Measurements from ENCODE around the gene CNTNAP5.

Gene CNTNAP5

GRCh38 chr2:124708661-124709060 lies 683.6 kb downstream of the CNTNAP5 start:
- no peak for FAIRE-seq

- no peak for FAIRE-seq
These were observed 688.9 kb downstream of the CNTNAP5 start for GRCh38 chr2:124713969-124714368.

- no peak for FAIRE-seq
These were observed 700.1 kb downstream of the CNTNAP5 start for GRCh38 chr2:124725187-124725586.

- FAIRE-seq: no peak
These were observed 715.5 kb downstream of the CNTNAP5 start for GRCh38 chr2:124740636-124741035.

GRCh38 chr2:124753842-124754241 lies 728.8 kb downstream of the CNTNAP5 start:
- no peak for FAIRE-seq

DNA sequence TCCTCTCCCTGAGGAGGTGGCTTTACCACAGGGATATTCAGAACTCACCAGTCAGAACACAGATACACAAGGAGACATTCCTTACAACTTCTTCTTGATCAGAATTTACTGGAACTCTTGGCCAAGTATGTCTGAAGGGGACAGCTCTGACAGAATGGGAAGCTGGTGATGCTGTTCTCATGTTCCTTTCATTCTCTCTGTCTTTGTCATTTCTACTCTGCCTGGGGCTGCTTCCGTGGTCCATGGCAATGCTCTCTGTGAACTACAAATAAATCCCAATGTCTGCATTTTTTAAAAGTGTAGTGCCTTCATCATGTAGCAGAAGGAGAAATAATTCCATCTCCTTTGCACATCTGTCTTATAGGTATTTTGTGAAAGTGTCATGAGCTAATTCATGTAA lies 730.3 kb downstream of the CNTNAP5 start:
- FAIRE-seq: no peak

GRCh38 chr2:124756048-124756447 lies 731.0 kb downstream of the CNTNAP5 start:
- FAIRE-seq: no peak

DNA sequence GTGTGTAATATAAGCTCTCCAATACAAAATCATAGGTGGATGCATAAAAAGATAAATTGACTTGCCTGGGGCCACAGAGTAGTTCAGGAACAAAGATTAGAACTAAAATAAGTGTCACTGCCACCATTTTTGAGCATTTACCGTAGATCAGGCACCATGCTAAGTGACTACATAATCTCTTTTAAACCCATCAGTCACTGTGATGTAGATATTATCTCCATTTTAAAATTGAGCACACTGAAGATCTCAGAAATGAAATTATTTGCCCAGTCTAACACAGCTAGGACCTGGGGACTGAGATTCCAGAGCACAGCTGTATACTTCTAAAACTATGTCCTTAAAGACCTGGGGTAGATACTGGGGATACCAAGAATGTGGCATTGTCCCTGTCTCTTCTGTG lies 737.3 kb downstream of the CNTNAP5 start:
- no peak for FAIRE-seq

DNA sequence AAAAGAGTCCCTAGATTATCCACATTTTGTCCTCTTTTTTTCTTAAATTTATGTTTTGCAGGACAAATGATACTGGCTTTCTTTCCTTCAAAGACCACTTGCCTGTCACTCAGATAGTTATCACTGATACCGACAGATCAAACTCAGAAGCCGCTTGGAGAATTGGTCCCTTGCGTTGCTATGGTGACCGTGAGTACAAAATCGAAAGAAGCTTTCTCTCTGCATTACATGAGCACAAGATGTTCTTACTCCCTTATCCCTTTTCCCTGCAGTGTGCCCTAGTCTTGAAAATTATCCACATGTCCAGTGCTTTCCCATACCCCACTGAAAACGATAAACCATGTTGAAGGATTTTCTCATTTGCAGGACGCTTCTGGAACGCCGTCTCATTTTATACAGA lies 738.5 kb downstream of the CNTNAP5 start:
- FAIRE-seq: no peak

DNA sequence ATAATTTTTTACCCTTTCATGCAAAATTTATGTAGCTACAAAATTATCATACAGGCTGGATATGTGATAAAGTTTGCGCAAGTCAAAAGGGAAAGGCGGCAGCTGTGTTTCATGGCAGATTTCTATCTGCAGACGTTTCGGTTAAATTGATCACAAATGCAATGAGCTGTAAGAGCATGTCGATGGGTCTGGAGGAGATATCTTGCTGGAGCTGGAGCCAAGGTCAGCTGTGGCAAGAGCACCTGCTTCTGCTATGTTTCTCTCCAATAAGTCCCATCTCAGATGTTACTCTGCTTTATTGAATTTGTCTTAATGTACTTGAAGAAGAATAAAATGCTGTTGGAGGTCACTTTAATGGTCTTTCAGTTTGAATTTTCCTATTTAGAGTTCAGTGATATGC lies 749.7 kb downstream of the CNTNAP5 start:
- FAIRE-seq: no peak

DNA sequence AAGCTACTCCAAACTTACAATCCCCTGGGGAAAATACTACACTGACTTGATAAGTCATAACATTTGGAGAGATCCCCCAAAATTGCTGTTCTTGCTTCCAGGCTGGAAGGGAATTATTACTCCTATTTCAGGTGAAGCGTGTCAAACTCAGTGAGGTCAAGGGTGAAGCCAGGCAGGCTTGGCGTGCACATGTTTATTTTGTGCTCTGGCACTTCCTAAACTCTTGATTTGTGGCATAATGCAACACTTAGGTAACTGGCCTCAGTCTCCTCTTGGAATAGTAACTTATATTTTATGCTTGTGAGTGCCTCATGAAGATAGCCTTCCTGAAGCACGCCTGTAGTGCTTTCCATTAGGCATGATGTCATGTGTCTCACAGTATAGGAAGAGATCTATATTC lies 751.2 kb downstream of the CNTNAP5 start:
- FAIRE-seq: no peak

- no peak for FAIRE-seq
These were observed 753.0 kb downstream of the CNTNAP5 start for GRCh38 chr2:124778076-124778475.

DNA sequence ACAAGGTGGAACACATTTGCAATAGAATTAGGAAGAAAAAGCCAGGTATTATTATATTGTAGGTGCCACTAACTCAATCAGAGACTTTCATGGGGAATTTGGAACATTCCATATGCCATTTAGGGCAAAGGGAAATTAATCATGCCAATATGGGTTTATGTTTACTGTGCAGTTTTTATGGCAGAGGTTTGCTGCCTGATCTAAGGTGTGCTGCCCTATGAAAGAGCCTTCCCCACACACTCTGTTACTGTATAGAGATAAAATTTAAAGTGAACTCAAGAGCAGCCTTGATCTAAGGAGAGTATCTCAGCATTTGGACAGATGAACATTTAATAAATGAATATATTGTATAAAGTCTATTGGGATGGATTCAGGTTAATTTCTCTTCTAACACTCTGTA lies 771.6 kb downstream of the CNTNAP5 start:
- FAIRE-seq: no peak

GRCh38 chr2:124797049-124797448 lies 772.0 kb downstream of the CNTNAP5 start:
- no peak for FAIRE-seq

DNA sequence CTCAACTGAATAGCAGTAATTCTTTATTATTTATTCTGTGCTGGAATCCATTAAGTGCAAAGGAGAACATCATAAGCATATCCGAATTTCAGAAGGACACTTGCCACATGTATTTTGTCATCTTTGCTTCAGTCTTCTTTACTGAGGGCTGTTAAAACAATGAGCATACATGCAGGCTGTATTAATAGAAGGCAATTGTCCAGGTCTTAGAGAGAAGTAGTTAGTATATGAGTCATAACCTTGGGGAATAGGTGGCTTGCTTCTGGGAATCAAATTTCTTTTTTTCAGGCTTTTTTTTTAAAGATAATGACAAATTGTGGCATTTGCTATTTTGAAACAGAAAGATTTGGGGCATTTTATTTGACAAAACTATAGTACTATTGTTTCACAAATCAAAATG lies 773.5 kb downstream of the CNTNAP5 start:
- FAIRE-seq: no peak

GRCh38 chr2:124804014-124804940 lies 779.2 kb downstream of the CNTNAP5 start:
- no peak for FAIRE-seq

DNA sequence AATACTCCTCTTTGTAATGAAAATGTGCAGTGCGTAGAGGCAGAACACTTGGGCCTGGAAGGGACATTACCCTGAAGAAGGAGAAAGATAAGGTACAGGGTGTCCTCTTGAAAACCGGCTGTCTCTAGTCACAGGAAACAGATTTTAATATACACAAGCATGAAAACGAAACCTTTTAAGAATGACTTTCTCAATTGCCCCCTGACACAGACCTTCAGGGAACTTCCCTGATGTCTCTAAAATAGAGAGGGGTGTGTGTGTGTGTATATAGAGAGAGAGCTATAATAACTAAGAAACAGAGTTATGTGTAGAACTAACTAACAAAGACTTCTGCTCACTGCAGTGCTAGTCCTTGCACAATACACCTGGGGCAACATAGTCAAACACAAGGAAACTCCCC lies 780.0 kb downstream of the CNTNAP5 start:
- FAIRE-seq: no peak

- FAIRE-seq: no peak
These were observed 785.0 kb downstream of the CNTNAP5 start for GRCh38 chr2:124810132-124810531.

DNA sequence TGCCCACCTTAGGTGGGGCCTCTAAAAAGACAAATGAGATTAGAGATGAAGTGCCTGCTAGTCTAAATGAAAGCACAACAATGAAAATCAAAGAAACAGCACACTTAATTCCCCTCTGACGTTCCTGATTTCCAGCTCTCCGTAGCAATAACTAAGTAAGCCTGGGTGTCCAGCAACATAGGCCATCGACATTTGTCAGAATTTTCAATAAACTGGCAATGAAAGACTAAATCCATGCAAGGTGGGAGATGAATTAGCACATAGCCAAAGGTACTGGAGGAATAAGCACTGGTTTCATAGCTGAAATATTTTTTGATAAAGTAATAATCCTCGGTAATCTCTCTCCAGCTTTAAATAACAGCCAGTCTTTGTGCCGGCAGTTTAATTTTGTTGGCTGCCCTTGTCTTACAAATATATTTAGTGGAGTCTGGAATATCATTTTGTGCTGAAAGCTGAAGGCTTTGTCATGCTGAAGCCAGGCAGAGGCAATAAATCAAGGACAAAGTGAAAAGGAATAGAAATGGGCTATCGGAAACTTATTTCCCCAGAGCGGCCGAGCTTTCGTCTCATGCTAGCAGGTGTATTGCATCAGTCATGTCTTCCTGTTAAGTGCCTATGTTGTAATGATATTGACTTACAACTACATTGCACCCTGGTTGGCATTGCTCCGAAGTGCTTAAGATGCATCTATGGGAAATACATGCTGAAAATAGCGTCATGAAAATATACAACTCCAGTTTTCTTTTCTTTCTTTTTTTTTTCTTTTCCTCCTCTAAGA lies 790.1 kb downstream of the CNTNAP5 start:
- no peak for FAIRE-seq

- no peak for FAIRE-seq
These were observed 790.9 kb downstream of the CNTNAP5 start for GRCh38 chr2:124816007-124816406.

DNA sequence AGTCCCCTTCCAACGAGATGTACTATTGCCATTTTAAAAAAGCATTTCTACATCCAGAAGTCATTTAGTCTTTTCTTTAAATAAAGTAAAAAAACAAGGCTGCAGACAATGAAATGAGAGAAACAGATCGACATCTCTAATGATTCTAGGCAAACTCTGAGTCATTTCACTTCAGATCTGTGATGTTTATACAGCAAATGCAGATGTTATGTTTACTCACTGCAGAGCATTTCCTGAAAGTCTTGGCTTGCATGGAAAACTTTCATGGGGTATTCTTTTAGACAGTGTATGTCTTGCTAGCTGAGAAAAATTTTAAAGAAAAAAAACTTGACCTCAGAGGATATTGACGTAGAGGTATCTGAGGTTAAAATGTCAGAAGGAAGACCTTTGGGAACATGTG lies 797.4 kb downstream of the CNTNAP5 start:
- FAIRE-seq: no peak

DNA sequence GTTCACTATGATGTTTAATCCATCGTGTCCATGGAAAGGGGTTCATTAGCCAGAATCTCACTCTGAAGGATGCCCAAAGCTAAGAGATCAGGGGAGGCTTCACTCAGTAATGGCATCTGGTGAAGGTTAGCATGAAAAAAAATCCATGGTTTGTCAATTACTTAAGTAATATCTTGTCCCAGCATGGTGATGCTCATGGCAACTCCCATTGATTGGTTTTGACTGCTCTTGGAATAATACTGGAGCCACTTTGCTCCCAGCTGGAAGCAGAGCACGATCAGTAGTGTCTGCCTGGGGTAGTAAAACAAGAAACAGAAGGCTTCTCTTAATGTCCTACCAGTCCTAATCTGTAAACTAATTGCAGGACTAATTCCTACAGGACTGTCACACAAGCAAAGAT lies 799.4 kb downstream of the CNTNAP5 start:
- no peak for FAIRE-seq

DNA sequence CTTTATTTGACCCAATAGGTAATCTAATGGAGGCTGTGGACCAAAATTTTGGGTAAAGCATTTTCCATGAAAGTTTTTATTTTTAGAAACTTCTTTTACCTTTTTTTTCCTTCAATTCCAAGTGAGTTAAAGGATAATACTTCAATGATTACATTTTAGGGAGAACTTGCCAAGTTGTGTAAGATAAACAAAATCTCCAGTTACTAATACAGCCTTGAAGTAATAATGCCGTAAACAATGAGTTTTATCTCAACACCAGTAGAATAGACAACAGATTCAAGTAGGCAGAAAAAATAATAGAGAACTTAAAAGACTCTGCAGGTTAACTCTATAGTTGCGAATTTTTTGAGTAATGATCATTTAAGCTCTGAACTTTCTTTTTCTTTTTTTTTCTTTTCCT lies 807.4 kb downstream of the CNTNAP5 start:
- no peak for FAIRE-seq

- no peak for FAIRE-seq
These were observed 809.2 kb downstream of the CNTNAP5 start for GRCh38 chr2:124834331-124834730.
